22Rv1 (cell line): ENCODE measurements around the gene ACACA.

Experiments
- CTCF ChIP-seq: fragments of 450-650 bp; IDR thresholded peaks from 2 replicates; pipeline ENCODE4 v1.5.1; 2017; ENCODE audit warnings: mild to moderate bottlenecking
- ZFX ChIP-seq: fragments of 450-650 bp; IDR thresholded peaks from 2 replicates; pipeline ENCODE4 v1.6.1; 2017; ENCODE audit warnings: antibody characterized with exemption, borderline replicate concordance

DNA sequence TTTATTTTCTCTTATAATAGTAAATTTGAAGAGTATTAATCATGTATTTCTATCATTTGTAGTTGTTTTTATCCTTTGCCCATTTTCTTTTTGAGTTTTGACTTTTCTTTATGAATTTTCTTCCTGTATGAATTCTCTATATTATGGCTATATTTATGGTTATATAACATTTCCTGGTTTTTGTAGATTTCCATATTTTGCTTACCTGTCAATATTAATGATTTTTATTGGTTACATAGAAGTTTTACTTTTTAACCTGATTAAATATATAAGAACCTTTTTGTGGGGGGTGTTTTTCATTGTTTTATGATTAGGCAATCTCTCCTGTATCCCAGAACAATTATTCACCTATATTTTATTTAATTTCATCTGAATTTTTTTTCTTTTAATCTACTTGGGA is 364.7 kb downstream of the ACACA start:
- no peak for TF ChIP-seq CTCF
- no peak for TF ChIP-seq ZFX
